Smooth muscle cell (in vitro differentiated cells): ENCODE measurements around the gene KATNB1. TPM values are rescaled to one million over a fixed set of nuclear protein-coding genes. Genes with fewer than 3 reads are reported as not detected.

ENCODE experiments used
- DNase-seq: peaks from one replicate; lab custom pipeline; 2025; ENCODE audit not compliant: unreplicated experiment; lab: John Stamatoyannopoulos, UW
- H2AFZ ChIP-seq: fragments of 200-600 bp; sonication (generic); 2 replicates; pipeline ENCODE4 v1.6.0; 2016; ENCODE audit warnings: antibody characterized with exemption, low read depth, mild to moderate bottlenecking
- H3F3A ChIP-seq: fragments of 200-600 bp; sonication (generic); 2 replicates; pipeline ENCODE4 v1.6.0; 2017; ENCODE audit warnings: antibody characterized with exemption, low read depth
- H3K27ac ChIP-seq: fragments of 200-600 bp; sonication (generic); 2 replicates; pipeline ENCODE4 v1.5.1; 2016; ENCODE audit warnings: low read depth, mild to moderate bottlenecking
- H3K27me3 ChIP-seq: fragments of 200-600 bp; sonication (generic); 2 replicates; pipeline ENCODE4 v1.6.1; 2016; ENCODE audit warnings: low read depth, mild to moderate bottlenecking
- H3K36me3 ChIP-seq: fragments of 200-600 bp; sonication (generic); 2 replicates; pipeline ENCODE4 v1.5.1; 2016; ENCODE audit warnings: low read depth
- H3K4me1 ChIP-seq: fragments of 200-600 bp; sonication (generic); 2 replicates; pipeline ENCODE4 v1.5.1; 2016; ENCODE audit warnings: low read depth
- H3K4me2 ChIP-seq: fragments of 200-600 bp; sonication (generic); 2 replicates; pipeline ENCODE4 v1.6.0; 2016; ENCODE audit warnings: mild to moderate bottlenecking
- H3K4me3 ChIP-seq: fragments of 200-600 bp; sonication (generic); 2 replicates; pipeline ENCODE4 v1.5.1; 2016; ENCODE audit warnings: mild to moderate bottlenecking
- H3K79me2 ChIP-seq: fragments of 200-600 bp; sonication (generic); 2 replicates; pipeline ENCODE4 v1.6.0; 2016; ENCODE audit warnings: low read depth, mild to moderate bottlenecking
- H3K9ac ChIP-seq: fragments of 200-600 bp; sonication (generic); 2 replicates; pipeline ENCODE4 v1.6.0; 2016; ENCODE audit warnings: low read depth
- H3K9me3 ChIP-seq: fragments of 200-600 bp; sonication (generic); replicated peaks from 2 replicates; pipeline ENCODE4 v1.5.1; 2016; ENCODE audit warnings: low read depth
- H4K20me1 ChIP-seq: fragments of 200-600 bp; sonication (generic); 2 replicates; pipeline ENCODE4 v1.6.0; 2016; ENCODE audit warnings: low read depth
- WGBS: methylation state at CpG from one replicate; pipeline ENCODE4 v1.1.7; 2016; ENCODE audit warnings: low lambda C conversion rate; 5-methylcytosine and 5-hydroxymethylcytosine counted together
- polyA plus RNA-seq: library from polyadenylated mRNA; unstranded; fragments of >200 nt; fragmentation: Nextera tagmentation; extraction: Ambion mirVana; gene quantifications from 2 replicates; pipeline ENCODE4 v1.2.1, GENCODE V29; 2016
- total RNA-seq: library from RNA; depleted of rRNA; stranded (reverse); fragments of >200 nt; gene quantifications from 2 replicates; pipeline ENCODE4 v1.2.3, GENCODE V29; 2014
- TF ChIP-seq, protein P1 (sequence below): fragments of 200-600 bp; sonication (generic); IDR thresholded peaks from 2 replicates; pipeline ENCODE4 v1.5.1; 2017; ENCODE audit warnings: borderline replicate concordance, mild to moderate bottlenecking, antibody characterized with exemption; ENCODE audit not compliant: insufficient read depth, poor library complexity, severe bottlenecking

Gene KATNB1
- total and polyA plus RNA-seq, 2 experiments from 2014 or later = 11.9 to 23.6 TPM

DNA sequence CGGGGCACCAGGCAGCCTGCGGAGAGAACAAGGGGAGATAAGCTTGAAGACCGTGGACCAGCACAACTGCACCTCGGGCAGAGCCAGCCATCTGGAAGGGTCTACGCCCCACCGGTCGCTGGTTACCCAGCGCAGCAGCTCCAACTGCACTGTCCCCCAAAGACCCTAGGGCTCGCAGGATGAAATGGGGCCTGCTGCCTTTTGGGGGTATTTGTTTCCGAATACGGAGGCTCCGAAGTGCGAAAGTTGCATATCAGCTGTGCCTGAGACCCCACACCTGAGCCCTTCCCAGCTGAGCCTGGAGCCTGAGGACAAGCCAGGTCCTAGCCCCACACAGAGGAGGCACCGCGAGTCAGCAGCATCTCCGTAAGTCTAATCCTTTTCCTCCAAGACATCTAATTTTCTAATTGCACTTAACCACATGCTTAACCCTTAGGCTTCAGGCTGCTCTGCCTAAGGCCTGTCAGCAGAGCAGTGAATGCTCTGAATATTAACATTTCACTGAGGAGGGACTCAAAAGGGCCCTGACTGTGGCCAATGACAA, 62.8 kb downstream of the KATNB1 start:
- Histone ChIP-seq H4K20me1 (peaks cover 76% of the 10 kb centered on the region), H3F3A (peaks cover under 1% of the 10 kb centered on the region), H2AFZ (no peak overlapping the region), H3K27me3 (no peaks in the 10 kb centered on the region), H3K36me3 (peaks cover 4% of the 10 kb centered on the region), H3K4me3 (peak overlapping the region; percentile 31), H3K9ac (no peak overlapping the region), H3K4me1 (peaks cover 37% of the 10 kb centered on the region), H3K27ac (peak overlapping the region; percentile 1), H3K4me2 (peak overlapping the region; percentile 73), H3K9me3 (no peaks in the 10 kb centered on the region), H3K79me2 (peaks cover 43% of the 10 kb centered on the region)
- TF ChIP-seq, protein P1, sequence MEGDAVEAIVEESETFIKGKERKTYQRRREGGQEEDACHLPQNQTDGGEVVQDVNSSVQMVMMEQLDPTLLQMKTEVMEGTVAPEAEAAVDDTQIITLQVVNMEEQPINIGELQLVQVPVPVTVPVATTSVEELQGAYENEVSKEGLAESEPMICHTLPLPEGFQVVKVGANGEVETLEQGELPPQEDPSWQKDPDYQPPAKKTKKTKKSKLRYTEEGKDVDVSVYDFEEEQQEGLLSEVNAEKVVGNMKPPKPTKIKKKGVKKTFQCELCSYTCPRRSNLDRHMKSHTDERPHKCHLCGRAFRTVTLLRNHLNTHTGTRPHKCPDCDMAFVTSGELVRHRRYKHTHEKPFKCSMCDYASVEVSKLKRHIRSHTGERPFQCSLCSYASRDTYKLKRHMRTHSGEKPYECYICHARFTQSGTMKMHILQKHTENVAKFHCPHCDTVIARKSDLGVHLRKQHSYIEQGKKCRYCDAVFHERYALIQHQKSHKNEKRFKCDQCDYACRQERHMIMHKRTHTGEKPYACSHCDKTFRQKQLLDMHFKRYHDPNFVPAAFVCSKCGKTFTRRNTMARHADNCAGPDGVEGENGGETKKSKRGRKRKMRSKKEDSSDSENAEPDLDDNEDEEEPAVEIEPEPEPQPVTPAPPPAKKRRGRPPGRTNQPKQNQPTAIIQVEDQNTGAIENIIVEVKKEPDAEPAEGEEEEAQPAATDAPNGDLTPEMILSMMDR = no peak
- 49% methylated on average over 15 of the region's 16 CpGs for WGBS
- DNase-seq = no peak

DNA sequence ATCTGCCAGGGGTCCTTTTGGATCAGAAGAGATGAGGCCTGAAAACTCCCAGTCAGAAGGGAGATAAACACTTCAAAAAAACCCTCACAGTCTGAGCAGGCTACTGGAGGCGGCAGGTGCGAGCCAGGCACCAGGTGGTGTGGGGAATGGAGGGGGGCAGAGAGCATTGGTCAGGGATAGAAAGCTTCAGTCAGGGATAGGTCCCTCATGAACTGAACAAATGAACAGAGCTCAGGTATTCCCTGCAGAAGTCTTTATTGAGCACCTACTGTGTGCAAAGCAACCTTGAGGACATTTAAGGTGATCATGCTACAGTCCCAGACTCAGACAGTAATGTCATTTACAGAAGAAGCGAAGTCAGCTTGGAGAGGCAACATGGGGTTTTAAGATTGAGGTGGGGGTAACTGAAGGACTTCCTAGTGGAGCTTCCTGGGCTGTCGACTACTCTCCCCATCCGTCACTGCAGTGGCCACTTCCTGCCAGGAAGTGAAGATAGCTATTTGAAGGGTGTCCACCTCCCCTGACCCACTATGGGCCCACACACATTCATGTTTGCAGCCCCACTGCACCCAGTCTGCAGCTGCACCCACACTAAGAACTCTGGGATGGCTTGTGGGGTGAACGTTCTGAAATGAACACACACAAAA, 63.5 kb downstream of the KATNB1 start:
- H4K20me1 ChIP-seq = peaks cover 70% of the 10 kb centered on the region
- no peaks in the 10 kb centered on the region for H3K9me3 ChIP-seq
- H3K36me3 ChIP-seq = peaks cover 4% of the 10 kb centered on the region
- H3K4me2 ChIP-seq = peak overlapping the region; percentile 97
- H3K4me1 ChIP-seq = peaks cover 45% of the 10 kb centered on the region
- no peak for DNase-seq
- no peak overlapping the region for H3K4me3 ChIP-seq
- H3K27ac ChIP-seq = no peak overlapping the region
- TF ChIP-seq, protein P1 = no peak
- H3K9ac ChIP-seq = no peak overlapping the region
- peaks cover 6% of the 10 kb centered on the region for H3F3A ChIP-seq
- peaks cover 43% of the 10 kb centered on the region for H3K79me2 ChIP-seq
- WGBS = 82% methylated on average over 6 of the region's 6 CpGs
- H2AFZ ChIP-seq = no peak overlapping the region
- no peaks in the 10 kb centered on the region for H3K27me3 ChIP-seq

DNA sequence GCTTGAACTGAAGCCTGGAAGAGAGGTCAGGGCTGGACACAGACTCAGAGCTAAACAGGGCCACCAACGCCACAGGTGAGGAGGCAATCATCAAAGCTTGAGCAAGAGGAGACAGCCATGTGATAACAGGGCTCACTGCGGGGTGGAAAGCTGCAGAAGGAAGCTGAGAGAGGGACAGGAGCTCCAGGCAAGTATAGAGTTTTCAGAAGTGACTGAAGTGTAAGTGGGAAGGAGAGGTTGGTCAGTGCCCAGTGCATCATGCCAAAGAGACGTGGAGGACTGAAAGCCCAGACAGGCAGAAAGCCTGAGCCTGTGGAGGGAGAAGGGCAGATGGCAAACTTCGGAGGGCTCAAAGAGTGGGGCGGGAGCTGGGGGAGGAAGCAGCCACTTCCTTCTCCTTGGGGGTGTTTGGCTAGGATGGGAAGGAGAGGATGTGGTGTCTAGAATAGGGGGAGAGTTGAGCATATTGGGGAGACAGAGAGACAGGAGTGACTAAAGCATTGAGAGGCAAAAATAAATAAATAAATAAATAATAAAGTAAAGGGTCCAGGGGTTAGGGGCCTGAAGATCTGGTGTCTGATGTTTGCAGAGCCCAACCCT, 64.1 kb downstream of the KATNB1 start:
- Histone ChIP-seq H3F3A (peaks cover 6% of the 10 kb centered on the region), H4K20me1 (peaks cover 63% of the 10 kb centered on the region), H2AFZ (no peak overlapping the region), H3K9ac (no peak overlapping the region), H3K79me2 (peaks cover 43% of the 10 kb centered on the region), H3K4me1 (peaks cover 45% of the 10 kb centered on the region), H3K4me3 (no peak overlapping the region), H3K27ac (no peak overlapping the region), H3K36me3 (no peaks in the 10 kb centered on the region), H3K9me3 (no peaks in the 10 kb centered on the region), H3K4me2 (peak overlapping the region; percentile 97), H3K27me3 (no peaks in the 10 kb centered on the region)
- 61% methylated on average over 5 of the region's 5 CpGs for WGBS
- no peak for DNase-seq
- TF ChIP-seq, protein P1 = no peak
